Peyer's patch (tissue), 4 donors: ENCODE data around the gene MOCOS. TPM values are rescaled to one million over a fixed set of nuclear protein-coding genes. Genes with fewer than 3 reads are reported as not detected.
A peak's percentile ranks its signal among the peaks of the same experiment; 100 is the strongest.

Experiments used
- DNase-seq, 3 donors: peaks; one replicate each; pipeline ENCODE4 v3.0.0-alpha.2; 2017 to 2019
- H3K27ac ChIP-seq, 4 donors: fragments of 200-600 bp; sonication (generic); one replicate each; pipeline ENCODE4 v1.5.1; 2016 to 2019
- H3K27me3 ChIP-seq, 2 donors: fragments of 200-600 bp; sonication (generic); one replicate each; pipeline ENCODE4 v1.5.1; 2019
- H3K36me3 ChIP-seq, 3 donors: fragments of 200-600 bp; sonication (generic); one replicate each; pipeline ENCODE4 v1.5.1; 2016 to 2019
- H3K4me1 ChIP-seq, 4 donors: fragments of 200-600 bp; sonication (generic); one replicate each; pipeline ENCODE4 v1.5.1; 2016 to 2019
- H3K4me3 ChIP-seq, 4 donors: fragments of 200-600 bp; sonication (generic); 1 replicate in 3 of 4; 2 replicates in 1 of 4; pipeline ENCODE4 v1.5.1; 2016 to 2019; ENCODE audit warnings: mild to moderate bottlenecking in 1 of 4
- H3K9me3 ChIP-seq, 4 donors: fragments of 200-600 bp; sonication (generic); one replicate each; pipeline ENCODE4 v1.5.1; 2016 to 2019; ENCODE audit warnings: mild to moderate bottlenecking in 1 of 4
- POLR2A ChIP-seq, 2 donors: fragments of 450-650 bp; IDR thresholded peaks; one replicate each; pipeline ENCODE4 v1.5.1; 2017; ENCODE audit warnings: antibody characterized with exemption in 2 of 2, mild to moderate bottlenecking in 2 of 2, moderate library complexity in 2 of 2
- total RNA-seq, 4 donors: library from RNA; depleted of rRNA; stranded (reverse); fragments of >200 nt; gene quantifications; one replicate each; pipeline ENCODE4 v1.1.0, GENCODE V29; 2016
- TF ChIP-seq, protein P1 (sequence below), 6 experiments: fragments of 450-650 bp in 4 of 6; fragments of 200-600 bp in 2 of 6; sonication (generic) in 1 of 6; IDR thresholded peaks; one replicate each; pipeline ENCODE4 v1.5.1; 2017 to 2019; ENCODE audit warnings: antibody characterized with exemption in 6 of 6, mild to moderate bottlenecking in 3 of 6, moderate library complexity in 1 of 6

Gene MOCOS, protein sequence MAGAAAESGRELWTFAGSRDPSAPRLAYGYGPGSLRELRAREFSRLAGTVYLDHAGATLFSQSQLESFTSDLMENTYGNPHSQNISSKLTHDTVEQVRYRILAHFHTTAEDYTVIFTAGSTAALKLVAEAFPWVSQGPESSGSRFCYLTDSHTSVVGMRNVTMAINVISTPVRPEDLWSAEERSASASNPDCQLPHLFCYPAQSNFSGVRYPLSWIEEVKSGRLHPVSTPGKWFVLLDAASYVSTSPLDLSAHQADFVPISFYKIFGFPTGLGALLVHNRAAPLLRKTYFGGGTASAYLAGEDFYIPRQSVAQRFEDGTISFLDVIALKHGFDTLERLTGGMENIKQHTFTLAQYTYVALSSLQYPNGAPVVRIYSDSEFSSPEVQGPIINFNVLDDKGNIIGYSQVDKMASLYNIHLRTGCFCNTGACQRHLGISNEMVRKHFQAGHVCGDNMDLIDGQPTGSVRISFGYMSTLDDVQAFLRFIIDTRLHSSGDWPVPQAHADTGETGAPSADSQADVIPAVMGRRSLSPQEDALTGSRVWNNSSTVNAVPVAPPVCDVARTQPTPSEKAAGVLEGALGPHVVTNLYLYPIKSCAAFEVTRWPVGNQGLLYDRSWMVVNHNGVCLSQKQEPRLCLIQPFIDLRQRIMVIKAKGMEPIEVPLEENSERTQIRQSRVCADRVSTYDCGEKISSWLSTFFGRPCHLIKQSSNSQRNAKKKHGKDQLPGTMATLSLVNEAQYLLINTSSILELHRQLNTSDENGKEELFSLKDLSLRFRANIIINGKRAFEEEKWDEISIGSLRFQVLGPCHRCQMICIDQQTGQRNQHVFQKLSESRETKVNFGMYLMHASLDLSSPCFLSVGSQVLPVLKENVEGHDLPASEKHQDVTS
- total RNA-seq, result 10 to 100 TPM in 3 of 4 donors, 1 to 10 TPM in 1; 5.0 to 34.0 (median 25.4) TPM

DNA sequence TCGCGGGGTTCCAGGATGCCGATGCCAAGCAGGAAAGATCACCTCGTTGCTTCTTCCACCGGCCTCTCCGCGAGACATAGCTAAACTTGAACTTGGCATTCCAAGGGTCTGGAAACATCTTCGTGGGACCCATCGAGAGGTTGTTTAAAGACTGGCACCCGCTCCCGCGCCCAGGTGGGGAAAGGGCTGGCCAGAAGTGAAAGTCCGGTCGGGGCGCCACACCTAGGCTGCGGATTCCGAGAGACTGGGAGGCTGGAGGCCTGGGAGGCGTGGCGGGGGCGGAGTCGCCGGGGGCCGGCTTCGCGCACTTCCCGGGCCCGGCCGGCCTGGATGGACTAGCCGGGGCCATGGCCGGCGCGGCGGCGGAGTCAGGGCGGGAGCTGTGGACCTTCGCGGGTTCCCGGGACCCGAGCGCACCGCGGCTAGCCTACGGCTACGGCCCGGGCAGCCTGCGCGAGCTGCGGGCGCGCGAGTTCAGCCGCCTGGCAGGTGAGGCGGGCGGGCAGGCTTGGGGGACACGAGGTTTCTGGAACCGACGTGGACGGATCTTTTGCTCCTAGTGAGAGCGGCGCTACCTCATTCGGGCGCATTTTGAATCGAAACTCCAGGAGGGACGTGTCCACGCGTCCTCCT is at the start of gene MOCOS:
Gene MOCOS, plus strand, starts transcription at position 305 of the 633 bp plus-strand sequence. Its CDS starts 43 bp downstream, at position 348.
- Histone ChIP-seq H3K27ac (peak within 1 kb of the TSS; percentile 40 to 90 (median 62)), H3K36me3 (no peaks in the 10 kb centered on the region), H3K9me3 (no peaks in the 10 kb centered on the region), H3K27me3 (no peaks in the 10 kb centered on the region), H3K4me3 (peak within 1 kb of the TSS; percentile 61 to 87 (median 72)), H3K4me1 (peaks cover 0 to 17% (median 5%) of the 10 kb centered on the region in 4 donors)
- TF ChIP-seq, protein P1, sequence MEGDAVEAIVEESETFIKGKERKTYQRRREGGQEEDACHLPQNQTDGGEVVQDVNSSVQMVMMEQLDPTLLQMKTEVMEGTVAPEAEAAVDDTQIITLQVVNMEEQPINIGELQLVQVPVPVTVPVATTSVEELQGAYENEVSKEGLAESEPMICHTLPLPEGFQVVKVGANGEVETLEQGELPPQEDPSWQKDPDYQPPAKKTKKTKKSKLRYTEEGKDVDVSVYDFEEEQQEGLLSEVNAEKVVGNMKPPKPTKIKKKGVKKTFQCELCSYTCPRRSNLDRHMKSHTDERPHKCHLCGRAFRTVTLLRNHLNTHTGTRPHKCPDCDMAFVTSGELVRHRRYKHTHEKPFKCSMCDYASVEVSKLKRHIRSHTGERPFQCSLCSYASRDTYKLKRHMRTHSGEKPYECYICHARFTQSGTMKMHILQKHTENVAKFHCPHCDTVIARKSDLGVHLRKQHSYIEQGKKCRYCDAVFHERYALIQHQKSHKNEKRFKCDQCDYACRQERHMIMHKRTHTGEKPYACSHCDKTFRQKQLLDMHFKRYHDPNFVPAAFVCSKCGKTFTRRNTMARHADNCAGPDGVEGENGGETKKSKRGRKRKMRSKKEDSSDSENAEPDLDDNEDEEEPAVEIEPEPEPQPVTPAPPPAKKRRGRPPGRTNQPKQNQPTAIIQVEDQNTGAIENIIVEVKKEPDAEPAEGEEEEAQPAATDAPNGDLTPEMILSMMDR (IDR thresholded peaks at IDR 0.05), result no peak
- peak; percentile 90 to 91 for TF ChIP-seq POLR2A (IDR thresholded peaks at IDR 0.05)
- DNase-seq, result peak; percentile 53 to 96 (median 91)

DNA sequence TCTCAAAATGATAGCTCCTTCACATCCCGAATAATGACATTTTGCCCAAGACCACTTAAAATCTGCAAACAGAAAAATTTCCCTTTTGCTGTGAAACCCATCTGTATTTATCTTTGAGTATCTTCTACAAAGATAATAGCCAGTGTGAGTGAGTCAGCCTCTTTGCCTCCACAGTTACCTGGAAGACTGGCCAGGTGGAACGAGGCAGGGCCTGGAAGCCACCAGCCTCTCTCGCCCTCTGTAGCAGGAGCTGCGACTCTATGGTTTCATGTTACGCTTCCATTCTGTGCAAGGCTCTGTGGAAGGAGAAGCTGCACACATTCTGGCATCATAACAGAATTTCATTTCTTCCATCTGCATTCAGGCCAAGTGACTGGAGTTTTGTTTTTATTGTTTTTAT is 48.1 kb upstream of the MOCOS start:
- DNase-seq, result no peak
- Histone ChIP-seq H3K27ac (no peak overlapping the region), H3K4me1 (no peaks in the 10 kb centered on the region), H3K4me3 (no peak overlapping the region), H3K36me3 (peaks cover 0 to 79% (median 0%) of the 10 kb centered on the region in 3 donors), H3K9me3 (no peaks in the 10 kb centered on the region), H3K27me3 (no peaks in the 10 kb centered on the region)
- TF ChIP-seq POLR2A (IDR thresholded peaks at IDR 0.05), result no peak
- TF ChIP-seq, protein P1 (IDR thresholded peaks at IDR 0.05), result no peak

DNA sequence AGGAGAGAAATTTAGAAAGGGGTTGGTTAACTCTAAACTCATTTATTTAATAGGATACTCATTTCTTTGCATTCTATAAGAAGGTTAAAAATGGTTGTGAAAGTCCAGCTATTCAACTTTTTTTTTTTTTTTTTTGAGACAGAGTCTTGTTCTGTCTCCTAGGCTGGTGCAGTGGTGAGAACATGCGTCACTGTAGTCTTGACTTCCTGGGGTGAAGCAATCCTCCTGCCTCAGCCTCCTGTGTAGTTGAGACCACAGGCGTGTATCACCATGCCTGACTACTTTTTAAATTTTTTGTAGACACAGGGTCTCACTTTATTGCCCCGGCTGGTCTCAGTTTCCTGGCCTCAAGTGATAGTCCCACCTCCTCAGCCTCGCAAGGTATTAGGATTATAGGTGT is 45.7 kb upstream of the MOCOS start:
- Histone ChIP-seq H3K27me3 (no peaks in the 10 kb centered on the region), H3K27ac (no peak overlapping the region), H3K9me3 (no peaks in the 10 kb centered on the region), H3K4me1 (no peaks in the 10 kb centered on the region), H3K36me3 (peaks cover 0 to 93% (median 3%) of the 10 kb centered on the region in 3 donors), H3K4me3 (no peak overlapping the region)
- TF ChIP-seq POLR2A (IDR thresholded peaks at IDR 0.05), result no peak
- TF ChIP-seq, protein P1 (IDR thresholded peaks at IDR 0.05), result no peak
- no peak for DNase-seq

DNA sequence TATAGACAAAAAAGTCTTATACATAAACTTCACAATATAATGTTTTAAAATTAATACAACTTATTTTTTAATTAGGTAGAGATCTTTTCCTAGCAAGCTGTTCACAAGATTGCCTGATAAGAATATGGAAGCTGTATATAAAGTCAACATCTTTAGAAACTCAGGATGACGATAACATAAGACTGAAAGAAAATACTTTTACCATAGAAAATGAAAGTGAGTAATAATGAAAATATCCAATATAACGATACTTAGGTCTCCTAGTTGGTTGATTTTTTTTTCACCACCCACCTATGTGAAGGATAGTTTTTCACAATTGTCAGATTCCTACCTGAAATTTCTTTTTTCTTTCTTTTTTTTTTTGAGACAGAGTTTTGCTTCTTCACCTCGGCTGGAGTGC is 44.5 kb upstream of the MOCOS start:
- Histone ChIP-seq H3K4me3 (no peak overlapping the region), H3K9me3 (no peaks in the 10 kb centered on the region), H3K36me3 (peaks cover 0 to 95% (median 3%) of the 10 kb centered on the region in 3 donors), H3K4me1 (no peaks in the 10 kb centered on the region), H3K27me3 (no peaks in the 10 kb centered on the region), H3K27ac (no peak overlapping the region)
- no peak for DNase-seq
- TF ChIP-seq, protein P1 (IDR thresholded peaks at IDR 0.05), result no peak
- TF ChIP-seq POLR2A (IDR thresholded peaks at IDR 0.05), result no peak

DNA sequence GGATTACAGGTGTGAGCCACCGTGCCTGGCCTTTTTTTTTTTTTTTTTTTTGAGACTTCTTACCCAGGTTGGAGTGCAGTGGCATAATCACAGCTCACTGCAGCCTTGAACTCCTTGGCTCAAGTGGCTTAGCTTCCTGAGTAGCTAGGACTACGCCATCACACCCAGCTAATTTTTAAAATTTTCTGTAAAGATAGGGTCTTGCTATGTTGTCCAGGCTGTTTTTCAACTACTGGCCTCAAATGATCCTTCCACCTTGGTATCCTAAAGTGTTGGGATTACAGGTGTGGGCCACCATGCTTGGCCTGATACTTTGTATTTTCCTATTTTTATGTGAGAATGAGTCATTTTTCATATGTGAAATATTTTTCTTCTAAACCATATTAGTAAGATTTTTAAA is 43.9 kb upstream of the MOCOS start:
- H3K27ac ChIP-seq, result no peak overlapping the region
- no peak for TF ChIP-seq POLR2A (IDR thresholded peaks at IDR 0.05)
- TF ChIP-seq, protein P1 (IDR thresholded peaks at IDR 0.05), result no peak
- no peaks in the 10 kb centered on the region for H3K27me3 ChIP-seq
- no peak for DNase-seq
- H3K4me3 ChIP-seq, result no peak overlapping the region
- no peaks in the 10 kb centered on the region for H3K9me3 ChIP-seq
- H3K36me3 ChIP-seq, result peaks cover 0 to 95% (median 3%) of the 10 kb centered on the region in 3 donors
- H3K4me1 ChIP-seq, result no peaks in the 10 kb centered on the region
